ENCODE measurements around the gene RALGAPA1.

GRCh38 chr14:35844494-35844893 lies 35.4 kb upstream of the RALGAPA1 start:
- TF ChIP-seq YY1 (IDR thresholded peaks at IDR 0.05; ENCODE audit: insufficient read depth, insufficient read length) (no peak), ZNF274 (IDR thresholded peaks at IDR 0.05; ENCODE audit: low read depth, low read length) (no peak)
